ENCODE measurements around the gene C8G. TPM values are rescaled to one million over a fixed set of nuclear protein-coding genes. Genes with fewer than 3 reads are reported as not detected.
A peak's percentile ranks its signal among the peaks of the same experiment; 100 is the strongest.

C8G gene
- total RNA-seq, 1 donor from 2014 or later, result not detected

DNA sequence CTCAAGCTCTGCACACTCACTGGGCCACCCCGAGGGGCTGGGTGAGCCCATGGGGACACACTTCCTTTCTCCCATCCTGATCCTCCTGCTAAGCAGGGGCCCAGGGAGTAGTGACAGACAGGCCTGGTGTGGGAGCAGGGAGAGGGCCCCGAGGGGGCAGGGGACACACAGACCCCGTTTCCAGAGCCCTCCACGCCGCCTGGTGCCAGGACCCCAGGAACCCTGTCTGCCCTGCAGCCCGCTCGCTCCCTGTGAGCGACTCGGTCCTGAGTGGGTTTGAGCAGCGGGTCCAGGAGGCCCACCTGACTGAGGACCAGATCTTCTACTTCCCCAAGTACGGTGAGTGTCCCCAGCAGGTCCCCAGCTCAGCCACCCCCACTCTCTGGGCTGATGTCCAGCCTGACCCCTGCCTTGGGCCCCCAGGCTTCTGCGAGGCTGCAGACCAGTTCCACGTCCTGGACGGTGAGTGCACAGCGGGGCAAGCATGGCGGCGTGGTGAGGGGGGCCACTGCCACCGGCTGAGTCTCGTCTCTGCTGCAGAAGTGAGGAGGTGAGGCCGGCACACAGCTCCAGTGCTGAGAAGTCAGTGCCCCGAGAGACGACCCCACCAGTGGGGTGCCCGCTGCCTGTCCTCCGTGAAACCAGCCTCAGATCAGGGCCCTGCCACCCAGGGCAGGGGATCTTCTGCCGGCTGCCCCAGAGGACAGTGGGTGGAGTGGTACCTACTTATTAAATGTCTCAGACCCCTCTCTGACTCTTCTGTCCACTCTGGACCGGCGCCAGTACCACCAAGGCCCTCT, 1.4 kb downstream of the C8G start:
- Histone ChIP-seq H3K27ac (ENCODE audit: low read depth, low read length) (peak overlapping the region; percentile 68), H3K4me1 (ENCODE audit: control insufficient read depth in 3 of 3, insufficient read depth in 3 of 3, low read length in 3 of 3) (peaks cover 32 to 63% (median 57%) of the 10 kb centered on the region in 3 donors), H3K9me3 (ENCODE audit: control insufficient read depth in 3 of 3, low read length in 3 of 3) (no peaks in the 10 kb centered on the region), H3K36me3 (ENCODE audit: control insufficient read depth in 3 of 3, insufficient read depth in 3 of 3, low read length in 3 of 3) (peaks cover 12 to 19% (median 12%) of the 10 kb centered on the region in 3 donors), H3K4me3 (ENCODE audit: low read length in 3 of 3) (no peak overlapping the region), H3K27me3 (ENCODE audit: control insufficient read depth in 3 of 3, insufficient read depth in 3 of 3, low read length in 3 of 3) (no peaks in the 10 kb centered on the region), H3K9ac (ENCODE audit: low read depth in 1 of 3, low read length in 3 of 3) (peak overlapping the region in 2 of 3 donors; percentile 51 to 75)

DNA sequence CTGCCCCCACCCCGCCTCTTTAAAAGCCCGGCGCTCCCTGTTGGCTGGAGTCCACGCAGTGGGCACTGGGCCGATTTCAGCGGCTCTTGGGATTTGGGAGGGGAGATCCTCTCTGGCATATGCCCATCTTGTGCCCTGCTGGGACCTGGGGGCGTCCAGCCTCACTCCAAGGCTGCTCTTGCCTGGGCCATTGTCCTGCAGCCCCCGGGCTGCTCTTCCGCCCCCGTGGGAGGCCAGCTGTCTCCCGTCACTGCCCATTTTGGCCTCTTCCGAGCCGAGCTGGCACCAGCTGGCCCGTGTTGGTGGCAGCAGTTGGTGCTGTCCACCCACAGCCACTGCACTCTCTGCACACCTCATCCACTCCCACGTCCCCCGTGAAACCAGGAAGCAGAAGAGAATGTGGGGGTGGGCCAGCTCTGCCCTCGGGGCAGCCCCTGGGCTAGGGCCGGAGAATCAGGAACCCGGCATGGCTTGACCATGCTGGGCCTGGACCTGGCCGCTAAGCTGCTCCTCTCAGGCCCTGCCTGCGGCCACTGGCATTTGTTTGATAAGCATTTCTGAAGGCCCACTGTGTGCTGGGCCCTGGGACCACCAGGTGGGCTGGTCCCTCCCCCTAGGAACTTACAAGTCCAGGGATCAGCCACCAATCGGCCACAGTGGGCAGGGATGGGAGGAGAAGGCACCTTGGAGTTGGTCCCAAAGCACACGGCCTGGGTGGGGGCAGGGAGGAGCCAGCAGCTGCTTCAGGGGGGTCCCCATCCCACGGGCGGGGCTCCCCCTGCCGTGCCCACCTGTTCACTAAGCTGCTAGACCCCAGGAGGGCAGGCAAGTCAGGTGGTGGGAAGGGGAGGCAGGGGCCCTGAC, 2.2 kb downstream of the C8G start:
- no peaks in the 10 kb centered on the region for H3K9me3 ChIP-seq (ENCODE audit: control insufficient read depth in 3 of 3, low read length in 3 of 3)
- H3K36me3 ChIP-seq (ENCODE audit: control insufficient read depth in 3 of 3, insufficient read depth in 3 of 3, low read length in 3 of 3), result peaks cover 4 to 11% (median 5%) of the 10 kb centered on the region in 3 donors
- peak overlapping the region in 1 of 3 donors; percentile 41 for H3K4me3 ChIP-seq (ENCODE audit: low read length in 3 of 3)
- peak overlapping the region in 2 of 3 donors; percentile 51 to 75 for H3K9ac ChIP-seq (ENCODE audit: low read depth in 1 of 3, low read length in 3 of 3)
- peak overlapping the region; percentile 68 for H3K27ac ChIP-seq (ENCODE audit: low read depth, low read length)
- H3K27me3 ChIP-seq (ENCODE audit: control insufficient read depth in 3 of 3, insufficient read depth in 3 of 3, low read length in 3 of 3), result no peaks in the 10 kb centered on the region
- H3K4me1 ChIP-seq (ENCODE audit: control insufficient read depth in 3 of 3, insufficient read depth in 3 of 3, low read length in 3 of 3), result peaks cover 28 to 54% (median 49%) of the 10 kb centered on the region in 3 donors

GRCh38 chr9:136947955-136948510, 3.0 kb downstream of the C8G start:
- H3K4me3 ChIP-seq (ENCODE audit: low read length in 3 of 3), result no peak overlapping the region
- H3K27ac ChIP-seq (ENCODE audit: low read depth, low read length), result peak overlapping the region; percentile 68
- H3K9me3 ChIP-seq (ENCODE audit: control insufficient read depth in 3 of 3, low read length in 3 of 3), result no peaks in the 10 kb centered on the region
- no peaks in the 10 kb centered on the region for H3K27me3 ChIP-seq (ENCODE audit: control insufficient read depth in 3 of 3, insufficient read depth in 3 of 3, low read length in 3 of 3)
- H3K9ac ChIP-seq (ENCODE audit: low read depth in 1 of 3, low read length in 3 of 3), result peak overlapping the region in 1 of 3 donors; percentile 75
- peaks cover 0 to 3% (median 0%) of the 10 kb centered on the region in 3 donors for H3K36me3 ChIP-seq (ENCODE audit: control insufficient read depth in 3 of 3, insufficient read depth in 3 of 3, low read length in 3 of 3)
- H3K4me1 ChIP-seq (ENCODE audit: control insufficient read depth in 3 of 3, insufficient read depth in 3 of 3, low read length in 3 of 3), result peaks cover 22 to 47% (median 41%) of the 10 kb centered on the region in 3 donors

GRCh38 chr9:136949239-136949816, 4.3 kb downstream of the C8G start:
- Histone ChIP-seq H3K4me1 (ENCODE audit: control insufficient read depth in 3 of 3, insufficient read depth in 3 of 3, low read length in 3 of 3) (peaks cover 15 to 40% (median 34%) of the 10 kb centered on the region in 3 donors), H3K27ac (ENCODE audit: low read depth, low read length) (peak overlapping the region; percentile 65), H3K9ac (ENCODE audit: low read depth in 1 of 3, low read length in 3 of 3) (peak overlapping the region; percentile 87 to 97 (median 92))

GRCh38 chr9:136949817-136950655, 5.0 kb downstream of the C8G start:
- Histone ChIP-seq H3K4me1 (ENCODE audit: control insufficient read depth in 3 of 3, insufficient read depth in 3 of 3, low read length in 3 of 3) (peaks cover 15 to 36% (median 31%) of the 10 kb centered on the region in 3 donors), H3K36me3 (ENCODE audit: control insufficient read depth in 3 of 3, insufficient read depth in 3 of 3, low read length in 3 of 3) (no peaks in the 10 kb centered on the region), H3K4me3 (ENCODE audit: low read length in 3 of 3) (peak overlapping the region; percentile 69 to 87 (median 85)), H3K9me3 (ENCODE audit: control insufficient read depth in 3 of 3, low read length in 3 of 3) (no peaks in the 10 kb centered on the region), H3K27ac (ENCODE audit: low read depth, low read length) (peak overlapping the region; percentile 71), H3K9ac (ENCODE audit: low read depth in 1 of 3, low read length in 3 of 3) (peak overlapping the region; percentile 87 to 97 (median 92)), H3K27me3 (ENCODE audit: control insufficient read depth in 3 of 3, insufficient read depth in 3 of 3, low read length in 3 of 3) (no peaks in the 10 kb centered on the region)

More at GRCh38 chr9:136949239-136949816, 4.3 kb downstream of the C8G start:
- Histone ChIP-seq H3K27me3 (ENCODE audit: control insufficient read depth in 3 of 3, insufficient read depth in 3 of 3, low read length in 3 of 3) (no peaks in the 10 kb centered on the region), H3K36me3 (ENCODE audit: control insufficient read depth in 3 of 3, insufficient read depth in 3 of 3, low read length in 3 of 3) (no peaks in the 10 kb centered on the region), H3K4me3 (ENCODE audit: low read length in 3 of 3) (peak overlapping the region; percentile 69 to 87 (median 85)), H3K9me3 (ENCODE audit: control insufficient read depth in 3 of 3, low read length in 3 of 3) (no peaks in the 10 kb centered on the region)

DNA sequence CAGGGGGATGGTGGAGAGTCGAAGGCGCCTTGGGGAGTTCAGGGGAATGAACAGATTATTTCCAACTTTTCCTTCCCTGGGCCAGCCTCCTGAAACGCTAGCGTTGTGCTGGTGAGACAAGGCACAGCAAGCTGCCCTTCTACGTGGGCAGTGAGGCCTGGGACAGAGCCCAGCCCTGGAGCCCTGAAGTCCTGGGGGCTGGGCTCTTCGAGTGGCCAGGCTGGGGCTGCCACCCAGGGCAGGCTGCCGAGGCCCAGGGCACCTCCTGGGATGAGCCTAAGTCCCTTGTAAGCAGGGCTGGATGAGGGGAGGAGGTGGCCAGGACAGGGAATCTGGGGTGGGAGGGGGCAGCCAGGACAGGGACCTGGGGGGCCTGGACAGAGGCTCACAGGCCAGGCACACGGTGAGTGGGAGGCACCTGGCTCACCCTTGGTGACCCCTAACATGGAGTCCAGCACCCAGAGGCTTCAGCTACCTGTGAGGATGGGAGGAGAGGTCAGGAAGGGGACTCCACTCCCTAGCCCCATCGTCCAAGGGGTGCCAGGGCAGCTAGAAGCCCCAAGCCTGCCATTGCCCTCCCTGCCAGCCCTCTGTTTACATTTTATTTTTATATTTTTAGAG, 5.7 kb downstream of the C8G start:
- H3K4me3 ChIP-seq (ENCODE audit: low read length in 3 of 3), result peak overlapping the region; percentile 69 to 87 (median 85)
- no peaks in the 10 kb centered on the region for H3K9me3 ChIP-seq (ENCODE audit: control insufficient read depth in 3 of 3, low read length in 3 of 3)
- peak overlapping the region; percentile 87 to 97 (median 92) for H3K9ac ChIP-seq (ENCODE audit: low read depth in 1 of 3, low read length in 3 of 3)
- peaks cover 15 to 34% (median 30%) of the 10 kb centered on the region in 3 donors for H3K4me1 ChIP-seq (ENCODE audit: control insufficient read depth in 3 of 3, insufficient read depth in 3 of 3, low read length in 3 of 3)
- no peaks in the 10 kb centered on the region for H3K27me3 ChIP-seq (ENCODE audit: control insufficient read depth in 3 of 3, insufficient read depth in 3 of 3, low read length in 3 of 3)
- peak overlapping the region; percentile 71 for H3K27ac ChIP-seq (ENCODE audit: low read depth, low read length)
- H3K36me3 ChIP-seq (ENCODE audit: control insufficient read depth in 3 of 3, insufficient read depth in 3 of 3, low read length in 3 of 3), result no peaks in the 10 kb centered on the region

DNA sequence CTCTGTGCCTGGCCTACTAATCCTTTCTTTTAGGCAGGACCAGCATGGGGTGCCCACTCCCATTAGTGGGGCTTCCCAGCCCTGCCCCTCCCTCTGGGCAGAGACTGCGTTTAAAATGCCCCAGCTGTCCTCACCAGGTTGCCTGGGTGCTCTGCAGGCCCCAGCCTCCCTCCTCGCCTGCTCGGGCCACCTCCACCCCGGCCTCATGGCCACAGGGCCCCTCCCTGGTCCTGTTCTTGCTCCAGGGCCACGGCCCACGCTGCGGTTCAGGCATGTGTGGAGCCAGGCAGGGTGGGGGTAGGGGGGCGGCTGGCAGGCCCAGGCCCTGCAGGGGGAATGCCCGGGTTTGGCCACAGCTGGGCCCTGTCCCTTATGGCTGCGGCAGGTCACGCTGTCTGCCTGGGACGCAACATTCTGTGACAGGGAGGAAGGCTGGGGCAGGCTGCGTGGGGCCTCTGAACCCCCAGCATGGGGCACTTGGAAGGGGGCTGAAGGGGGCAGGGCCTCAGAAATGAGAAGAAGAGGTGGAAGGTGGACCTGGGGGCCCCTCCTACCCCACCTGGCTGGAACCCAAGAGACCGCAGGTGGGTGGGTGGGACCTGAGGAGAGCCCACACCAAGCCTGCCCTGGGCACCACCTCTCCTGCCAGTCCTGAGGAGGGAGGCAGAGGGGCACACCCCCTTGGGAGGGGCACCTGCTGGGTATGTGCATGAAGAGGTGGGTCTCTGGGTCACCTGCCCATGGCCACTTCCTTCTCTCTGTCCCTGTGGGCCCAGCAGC, 6.7 kb downstream of the C8G start, which contains the start of gene LCN12:
LCN12 (plus strand) TSS at position 733 of the 780 bp plus-strand sequence. CDS start 55 bp downstream, outside the sequence.
- Histone ChIP-seq H3K9me3 (ENCODE audit: control insufficient read depth in 3 of 3, low read length in 3 of 3) (no peaks in the 10 kb centered on the region), H3K27me3 (ENCODE audit: control insufficient read depth in 3 of 3, insufficient read depth in 3 of 3, low read length in 3 of 3) (no peaks in the 10 kb centered on the region), H3K4me1 (ENCODE audit: control insufficient read depth in 3 of 3, insufficient read depth in 3 of 3, low read length in 3 of 3) (peaks cover 15 to 29% (median 25%) of the 10 kb centered on the region in 3 donors), H3K27ac (ENCODE audit: low read depth, low read length) (no peak within 1 kb of the TSS), H3K9ac (ENCODE audit: low read depth in 1 of 3, low read length in 3 of 3) (no peak within 1 kb of the TSS), H3K4me3 (ENCODE audit: low read length in 3 of 3) (no peak within 1 kb of the TSS), H3K36me3 (ENCODE audit: control insufficient read depth in 3 of 3, insufficient read depth in 3 of 3, low read length in 3 of 3) (no peaks in the 10 kb centered on the region)

GRCh38 chr9:136952321-136952850, 7.3 kb downstream of the C8G start:
- Histone ChIP-seq H3K4me1 (ENCODE audit: control insufficient read depth in 3 of 3, insufficient read depth in 3 of 3, low read length in 3 of 3) (peaks cover 13 to 22% (median 18%) of the 10 kb centered on the region in 3 donors), H3K4me3 (ENCODE audit: low read length in 3 of 3) (no peak overlapping the region), H3K27ac (ENCODE audit: low read depth, low read length) (no peak overlapping the region)

More at GRCh38 chr9:136952321-136952850, 7.3 kb downstream of the C8G start:
- Histone ChIP-seq H3K9ac (ENCODE audit: low read depth in 1 of 3, low read length in 3 of 3) (no peak overlapping the region), H3K27me3 (ENCODE audit: control insufficient read depth in 3 of 3, insufficient read depth in 3 of 3, low read length in 3 of 3) (no peaks in the 10 kb centered on the region), H3K9me3 (ENCODE audit: control insufficient read depth in 3 of 3, low read length in 3 of 3) (no peaks in the 10 kb centered on the region), H3K36me3 (ENCODE audit: control insufficient read depth in 3 of 3, insufficient read depth in 3 of 3, low read length in 3 of 3) (no peaks in the 10 kb centered on the region)
